ENCODE results near the gene SOX5.
A peak's percentile ranks its signal among the peaks of the same experiment; 100 is the strongest.
"Not testable (repeated sequence)": the region's sequence is repeated elsewhere in the genome, so short reads cannot be mapped to it uniquely, and the experiment has no call there.

Gene SOX5

GRCh38 chr12:23921099-23921856 is 28.2 kb downstream of the SOX5 start:
- peak in 2 of 42 donors; percentile 5 to 10 for DNase-seq
- intact Hi-C loops (cut with DNase I): no loop called here

- DNase-seq: no peak
- intact Hi-C loops (cut with DNase I): no loop called here
Measured at GRCh38 chr12:23911574-23911973, 37.9 kb downstream of the SOX5 start.

- no peak for DNase-seq
- intact Hi-C loops (cut with DNase I): no loop called here
Measured at GRCh38 chr12:23909551-23909950, 39.9 kb downstream of the SOX5 start.

- intact Hi-C loops (cut with DNase I): no loop called here
- DNase-seq: peak in 5 of 42 donors; percentile 3 to 50 (median 18)
Measured at GRCh38 chr12:23906329-23906728, 43.1 kb downstream of the SOX5 start.

GRCh38 chr12:23899434-23899833 is 50.0 kb downstream of the SOX5 start:
- intact Hi-C loops (cut with DNase I): no loop called here
- DNase-seq: no peak

- intact Hi-C loops (cut with DNase I): no loop called here
- DNase-seq: no peak
Measured at GRCh38 chr12:23898121-23898520, 51.3 kb downstream of the SOX5 start.

- DNase-seq: peak in 17 of 42 donors; percentile 4 to 60 (median 17)
- intact Hi-C loops (cut with DNase I): no loop called here
Measured at GRCh38 chr12:23895792-23896218, 53.7 kb downstream of the SOX5 start.

- intact Hi-C loops (cut with DNase I): no loop called here
- no peak for DNase-seq
Measured at GRCh38 chr12:23893611-23894010, 55.9 kb downstream of the SOX5 start.

GRCh38 chr12:23891115-23891514 is 58.4 kb downstream of the SOX5 start:
- intact Hi-C loops (cut with DNase I): no loop called here
- no peak for DNase-seq

- intact Hi-C loops (cut with DNase I): no loop called here
- no peak for DNase-seq
Measured at GRCh38 chr12:23889069-23889440, 60.4 kb downstream of the SOX5 start.

GRCh38 chr12:23888396-23889068 is 60.9 kb downstream of the SOX5 start:
- intact Hi-C loops (cut with DNase I): no loop called here

GRCh38 chr12:23887055-23887835 is 62.2 kb downstream of the SOX5 start:
- DNase-seq: no peak
- intact Hi-C loops (cut with DNase I): no loop called here

More at GRCh38 chr12:23888396-23889068, 60.9 kb downstream of the SOX5 start:
- DNase-seq: no peak

- DNase-seq: no peak
- intact Hi-C loops (cut with DNase I): no loop called here
Measured at GRCh38 chr12:23885394-23885793, 64.1 kb downstream of the SOX5 start.

- intact Hi-C loops (cut with DNase I): no loop called here
- no peak for DNase-seq
Measured at GRCh38 chr12:23884909-23885308, 64.6 kb downstream of the SOX5 start.

GRCh38 chr12:23880988-23881387 is 68.5 kb downstream of the SOX5 start:
- intact Hi-C loops (cut with DNase I): no loop called here
- DNase-seq: no peak

GRCh38 chr12:23876618-23877017 is 72.9 kb downstream of the SOX5 start:
- intact Hi-C loops (cut with DNase I); DNase-seq: not testable (repeated sequence)

GRCh38 chr12:23867794-23868193 is 81.7 kb downstream of the SOX5 start:
- DNase-seq: no peak
- intact Hi-C loops (cut with DNase I): no loop called here

- intact Hi-C loops (cut with DNase I): no loop called here
Measured at GRCh38 chr12:23862701-23863100, 86.8 kb downstream of the SOX5 start.

GRCh38 chr12:23860019-23860418 is 89.5 kb downstream of the SOX5 start:
- no peak for DNase-seq
- intact Hi-C loops (cut with DNase I): no loop called here

More at GRCh38 chr12:23862701-23863100, 86.8 kb downstream of the SOX5 start:
- DNase-seq: no peak

- no peak for DNase-seq
- intact Hi-C loops (cut with DNase I): no loop called here
Measured at GRCh38 chr12:23857178-23857577, 92.3 kb downstream of the SOX5 start.

Data from head of caudate nucleus (tissue), 42 donors.